ENCODE results near the gene PACSIN1.

Gene PACSIN1

DNA sequence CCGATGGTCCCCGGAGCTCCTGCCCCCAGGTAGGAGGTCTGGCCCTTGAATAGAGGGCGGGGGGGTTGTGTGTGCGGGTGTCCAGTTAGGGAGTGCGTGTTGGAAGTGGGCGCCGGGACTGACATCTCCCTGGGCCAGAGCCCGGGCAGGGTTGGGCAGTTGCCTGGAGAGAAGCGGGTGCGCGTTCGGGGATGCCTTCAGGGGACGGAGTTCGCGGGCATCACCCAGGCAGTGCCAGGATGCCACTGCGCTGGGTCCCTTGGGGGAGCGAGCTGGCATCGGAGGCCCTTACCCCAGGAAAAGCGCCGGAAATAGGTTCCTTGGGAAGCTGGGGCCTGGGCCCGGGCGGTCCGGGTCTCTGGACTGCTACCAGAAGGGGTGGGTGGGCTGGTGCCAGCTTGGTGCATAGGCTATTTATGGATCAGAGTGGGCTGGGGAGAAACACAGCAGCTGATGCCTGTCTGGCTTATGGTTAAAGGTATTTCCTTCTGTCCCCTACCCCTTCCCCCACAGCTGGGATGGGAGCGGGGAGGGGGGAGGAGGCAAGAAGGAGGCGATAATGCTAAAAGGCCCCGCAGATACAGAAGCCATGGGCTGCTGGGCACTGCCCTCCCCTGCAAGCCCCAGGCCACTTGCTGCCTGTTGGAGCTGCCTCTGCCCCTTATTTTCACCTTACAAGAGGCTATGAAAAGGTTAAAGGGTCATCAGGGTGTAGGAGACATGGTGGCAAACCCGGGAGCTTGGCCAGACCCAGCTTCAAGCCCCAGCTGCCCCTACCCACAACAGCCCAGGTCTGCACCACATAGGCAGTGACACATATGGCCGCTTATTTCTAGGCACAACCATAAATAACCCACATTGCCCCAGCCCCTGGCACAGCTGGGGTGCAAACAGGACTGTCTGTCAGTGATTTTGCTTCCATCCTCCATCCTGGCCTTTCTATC is 638 bp downstream of the PACSIN1 start:
- no peak for TF ChIP-seq GATA2 (IDR thresholded peaks at IDR 0.05; ENCODE audit: low read depth, low read length)
- no peak for TF ChIP-seq GATA3 (IDR thresholded peaks at IDR 0.05; ENCODE audit: low read depth, low read length)

GRCh38 chr6:34468378-34468892 is 2.6 kb downstream of the PACSIN1 start:
- TF ChIP-seq GATA2 (IDR thresholded peaks at IDR 0.05; ENCODE audit: low read depth, low read length) (no peak), GATA3 (IDR thresholded peaks at IDR 0.05; ENCODE audit: low read depth, low read length) (no peak)

GRCh38 chr6:34469499-34469898 is 3.6 kb downstream of the PACSIN1 start:
- TF ChIP-seq GATA3 (IDR thresholded peaks at IDR 0.05; ENCODE audit: low read depth, low read length) = no peak
- TF ChIP-seq GATA2 (IDR thresholded peaks at IDR 0.05; ENCODE audit: low read depth, low read length) = no peak

- no peak for TF ChIP-seq GATA3 (IDR thresholded peaks at IDR 0.05; ENCODE audit: low read depth, low read length)
- no peak for TF ChIP-seq GATA2 (IDR thresholded peaks at IDR 0.05; ENCODE audit: low read depth, low read length)
Measured at GRCh38 chr6:34472425-34472824, 6.5 kb downstream of the PACSIN1 start.

DNA sequence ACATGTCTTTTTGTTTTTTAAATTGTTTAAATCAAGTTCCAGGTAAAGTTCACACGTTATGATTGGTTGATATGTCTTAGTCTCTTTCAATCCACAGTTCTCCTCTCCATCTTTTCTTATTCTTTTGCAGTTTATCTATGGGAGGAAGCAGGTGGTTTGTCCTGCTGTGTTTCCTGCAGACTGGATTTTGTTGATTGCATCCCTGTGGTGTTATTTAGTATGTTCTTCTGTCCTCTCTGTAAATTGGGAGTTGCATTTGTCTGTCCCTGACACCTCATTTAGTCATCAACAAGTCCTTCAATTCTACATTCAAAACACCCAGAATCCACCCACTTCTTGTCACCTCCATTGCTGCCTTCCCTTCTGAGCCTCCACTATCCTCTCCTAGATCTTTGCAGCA is 8.1 kb downstream of the PACSIN1 start:
- no peak for TF ChIP-seq GATA2 (IDR thresholded peaks at IDR 0.05; ENCODE audit: low read depth, low read length)
- TF ChIP-seq GATA3 (IDR thresholded peaks at IDR 0.05; ENCODE audit: low read depth, low read length) = no peak

- TF ChIP-seq GATA3 (IDR thresholded peaks at IDR 0.05; ENCODE audit: low read depth, low read length) (no peak), GATA2 (IDR thresholded peaks at IDR 0.05; ENCODE audit: low read depth, low read length) (no peak)
Measured at GRCh38 chr6:34474754-34475153, 8.9 kb downstream of the PACSIN1 start.

DNA sequence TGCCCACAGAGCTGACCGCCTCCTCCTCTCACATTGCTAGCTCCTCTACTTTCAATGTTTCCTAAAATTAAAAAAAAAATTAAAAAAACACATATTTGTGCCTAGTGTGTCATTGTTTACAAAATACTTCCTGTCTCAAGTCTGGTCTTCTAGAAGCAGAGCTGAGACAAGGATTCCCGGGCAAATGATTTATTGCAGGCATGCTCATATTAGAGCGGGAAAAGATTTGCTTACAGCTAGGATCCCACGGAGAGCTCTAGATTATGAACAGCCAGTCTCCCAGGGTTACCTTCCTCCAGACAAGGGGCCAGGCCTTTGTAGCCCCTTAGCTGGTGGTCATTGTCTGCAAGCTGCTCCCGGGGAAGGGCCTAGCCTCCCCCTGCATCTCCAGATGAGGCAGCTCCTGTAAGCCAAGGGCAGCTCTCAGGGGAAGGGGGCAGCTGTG is 9.4 kb downstream of the PACSIN1 start:
- TF ChIP-seq GATA3 (IDR thresholded peaks at IDR 0.05; ENCODE audit: low read depth, low read length) = no peak
- TF ChIP-seq GATA2 (IDR thresholded peaks at IDR 0.05; ENCODE audit: low read depth, low read length) = no peak

DNA sequence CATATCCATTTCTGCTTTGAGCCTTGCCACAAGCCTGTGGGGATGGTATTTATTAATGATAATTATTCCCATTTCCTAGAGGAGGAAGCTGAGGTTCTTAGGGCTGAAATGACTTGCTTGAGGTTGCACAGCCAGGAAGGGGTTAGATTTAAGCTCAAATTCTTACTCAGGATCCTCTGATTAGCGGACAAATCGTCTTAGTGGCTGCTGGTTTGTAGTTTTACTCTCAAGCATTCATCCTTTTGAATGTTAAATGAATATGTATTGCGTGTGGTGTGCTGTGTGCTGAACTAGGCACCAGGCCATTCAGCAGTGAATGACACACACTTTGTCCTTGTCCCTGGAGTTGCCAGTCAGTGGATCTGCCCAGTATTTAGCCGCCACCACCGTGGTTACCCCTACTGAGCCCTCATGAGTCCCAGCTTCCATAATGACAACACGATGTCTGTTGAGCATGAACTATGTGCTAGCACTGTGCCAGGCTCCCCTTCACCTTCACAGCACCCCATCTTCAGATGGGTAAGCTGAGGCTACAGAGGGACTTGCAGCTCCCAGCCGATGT is 10.0 kb downstream of the PACSIN1 start:
- TF ChIP-seq GATA3 (IDR thresholded peaks at IDR 0.05; ENCODE audit: low read depth, low read length) (no peak), GATA2 (IDR thresholded peaks at IDR 0.05; ENCODE audit: low read depth, low read length) (no peak)

GRCh38 chr6:34476447-34476846 is 10.6 kb downstream of the PACSIN1 start:
- TF ChIP-seq GATA2 (IDR thresholded peaks at IDR 0.05; ENCODE audit: low read depth, low read length) (no peak), GATA3 (IDR thresholded peaks at IDR 0.05; ENCODE audit: low read depth, low read length) (no peak)

GRCh38 chr6:34476921-34477320 is 11.0 kb downstream of the PACSIN1 start:
- no peak for TF ChIP-seq GATA2 (IDR thresholded peaks at IDR 0.05; ENCODE audit: low read depth, low read length)
- no peak for TF ChIP-seq GATA3 (IDR thresholded peaks at IDR 0.05; ENCODE audit: low read depth, low read length)

- no peak for TF ChIP-seq GATA2 (IDR thresholded peaks at IDR 0.05; ENCODE audit: low read depth, low read length)
Measured at GRCh38 chr6:34478796-34479195, 12.9 kb downstream of the PACSIN1 start.

GRCh38 chr6:34484391-34484790 is 18.5 kb downstream of the PACSIN1 start:
- no peak for TF ChIP-seq GATA2 (IDR thresholded peaks at IDR 0.05; ENCODE audit: low read depth, low read length)
- no peak for TF ChIP-seq GATA3 (IDR thresholded peaks at IDR 0.05; ENCODE audit: low read depth, low read length)

GRCh38 chr6:34484899-34485298 is 19.0 kb downstream of the PACSIN1 start:
- no peak for TF ChIP-seq GATA2 (IDR thresholded peaks at IDR 0.05; ENCODE audit: low read depth, low read length)
- TF ChIP-seq GATA3 (IDR thresholded peaks at IDR 0.05; ENCODE audit: low read depth, low read length) = no peak

DNA sequence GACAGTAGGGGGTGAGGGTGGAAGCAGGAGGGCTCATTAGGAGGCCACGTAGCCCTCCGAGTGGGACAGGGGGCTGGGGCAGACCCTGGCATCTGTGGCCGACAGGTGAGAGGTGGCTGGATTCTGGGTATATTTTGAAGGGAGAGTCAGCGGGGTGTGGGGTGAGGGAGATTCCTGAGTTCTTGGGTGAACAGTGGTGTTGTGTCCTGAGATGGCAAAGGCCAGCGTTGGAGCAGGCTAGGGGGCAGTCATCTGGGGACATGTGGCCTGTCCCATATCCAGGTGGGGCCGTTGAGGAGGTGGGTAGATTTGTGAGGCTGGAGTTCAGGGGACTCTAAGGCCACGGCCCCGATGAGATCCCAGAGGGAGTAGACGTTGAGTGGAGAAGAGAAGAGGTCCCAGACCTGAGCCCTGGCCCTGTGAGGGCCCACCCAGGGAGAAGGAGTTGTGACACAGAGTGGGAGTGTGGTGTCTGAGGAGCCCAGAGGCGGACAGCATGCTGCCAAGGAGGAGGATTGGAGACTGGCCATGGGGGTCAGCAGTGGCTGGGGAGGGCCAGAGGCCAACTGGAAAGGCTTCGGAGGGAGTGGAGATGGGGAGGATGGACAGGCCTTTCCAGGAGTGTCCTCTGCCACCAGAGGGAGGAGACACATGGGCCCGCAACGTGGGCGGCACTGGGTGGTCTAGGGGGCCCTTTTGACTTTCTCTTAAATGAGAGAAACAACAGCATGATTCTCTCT is 19.6 kb downstream of the PACSIN1 start:
- no peak for TF ChIP-seq GATA2 (IDR thresholded peaks at IDR 0.05; ENCODE audit: low read depth, low read length)

All from SH-SY5Y (cell line).